Neuronal stem cell (in vitro differentiated cells): ENCODE data around the gene CHST3.

Experiments used
- DNase-seq: peaks from one replicate; pipeline ENCODE4 v3.0.0-alpha.2; 2013; ENCODE audit warnings: low spot score
- H2AFZ ChIP-seq: one replicate; pipeline ENCODE4 v1.6.1; 2013; ENCODE audit warnings: mild to moderate bottlenecking, low read length, inconsistent platforms
- H2AK5ac ChIP-seq: 2 replicates; pipeline ENCODE4 v1.6.1; 2013; ENCODE audit warnings: low read depth, mild to moderate bottlenecking, inconsistent platforms, low read length, moderate library complexity, mixed read lengths
- H2BK120ac ChIP-seq: 2 replicates; pipeline ENCODE4 v1.6.1; 2013; ENCODE audit warnings: low read depth, mild to moderate bottlenecking, inconsistent platforms, low read length, moderate library complexity, mixed read lengths
- H2BK12ac ChIP-seq: one replicate; pipeline ENCODE4 v1.6.1; 2013; ENCODE audit warnings: low read length, inconsistent platforms
- H2BK15ac ChIP-seq: 2 replicates; pipeline ENCODE4 v1.6.1; 2013; ENCODE audit warnings: mild to moderate bottlenecking, low read length, inconsistent platforms, mixed read lengths
- H2BK5ac ChIP-seq: one replicate; pipeline ENCODE4 v1.6.1; 2013; ENCODE audit warnings: inconsistent platforms, mild to moderate bottlenecking, low read length, moderate library complexity
- H3K14ac ChIP-seq: one replicate; pipeline ENCODE4 v1.6.1; 2013; ENCODE audit warnings: low read length, inconsistent platforms
- H3K18ac ChIP-seq: 2 replicates; pipeline ENCODE4 v1.6.1; 2013; ENCODE audit warnings: low read length, inconsistent platforms
- H3K23ac ChIP-seq: 2 replicates; pipeline ENCODE4 v1.6.1; 2013; ENCODE audit warnings: low read depth, mild to moderate bottlenecking, mixed read lengths, low read length, inconsistent platforms; ENCODE audit not compliant: poor library complexity
- H3K27ac ChIP-seq: replicated peaks from 3 replicates; pipeline ENCODE4 v1.5.1; 2013; ENCODE audit warnings: low read length, inconsistent platforms
- H3K27me3 ChIP-seq, 3 experiments: 2 replicates each; pipeline ENCODE4 v1.6.1; 2013; ENCODE audit warnings: low read length in 3 of 3, mild to moderate bottlenecking in 2 of 3, inconsistent platforms in 1 of 3, low read depth in 1 of 3, mixed read lengths in 1 of 3, moderate library complexity in 1 of 3; ENCODE audit not compliant: control insufficient read depth in 3 of 3, insufficient read depth in 3 of 3
- H3K36me3 ChIP-seq, 2 donors: replicated peaks in 1 of 2; 2 replicates each; pipeline ENCODE4 v1.6.1; 2013; ENCODE audit warnings: low read length in 2 of 2; ENCODE audit not compliant: control insufficient read depth in 2 of 2, insufficient read depth in 2 of 2
- H3K4ac ChIP-seq: 2 replicates; pipeline ENCODE4 v1.6.1; 2013; ENCODE audit warnings: inconsistent platforms, mild to moderate bottlenecking, low read length, moderate library complexity
- H3K4me1 ChIP-seq, 2 donors: 1 replicate in 1 of 2; 2 replicates in 1 of 2; pipeline ENCODE4 v1.6.1; 2013; ENCODE audit warnings: low read length in 2 of 2, low read depth in 1 of 2; ENCODE audit not compliant: control insufficient read depth in 2 of 2, insufficient read depth in 1 of 2
- H3K4me2 ChIP-seq: one replicate; pipeline ENCODE4 v1.6.1; 2013; ENCODE audit warnings: mild to moderate bottlenecking, low read length, inconsistent platforms; ENCODE audit not compliant: insufficient read depth, poor library complexity, severe bottlenecking
- H3K4me3 ChIP-seq, 2 donors: 2 replicates each; pipeline ENCODE4 v1.5.1; 2013; ENCODE audit warnings: low read length in 2 of 2, mild to moderate bottlenecking in 2 of 2, inconsistent platforms in 1 of 2, moderate library complexity in 1 of 2
- H3K79me1 ChIP-seq: one replicate; pipeline ENCODE4 v1.6.1; 2013; ENCODE audit warnings: low read depth, mild to moderate bottlenecking, inconsistent platforms, low read length, moderate library complexity
- H3K9ac ChIP-seq: one replicate; pipeline ENCODE4 v1.6.1; 2013; ENCODE audit warnings: mild to moderate bottlenecking, low read depth, low read length, inconsistent platforms; ENCODE audit not compliant: poor library complexity
- H3K9me3 ChIP-seq, 2 donors: replicated peaks in 1 of 2; 2 replicates each; pipeline versions ENCODE3 to v1.6.1; 2013; ENCODE audit warnings: low read length in 2 of 2, mild to moderate bottlenecking in 2 of 2, inconsistent platforms in 1 of 2, low read depth in 1 of 2, mixed read lengths in 1 of 2, moderate library complexity in 1 of 2; ENCODE audit not compliant: control insufficient read depth in 2 of 2, insufficient read depth in 1 of 2
- H4K8ac ChIP-seq: one replicate; pipeline ENCODE4 v1.6.1; 2013; ENCODE audit warnings: low read depth, mild to moderate bottlenecking, inconsistent platforms, low read length, moderate library complexity
- H4K91ac ChIP-seq: one replicate; pipeline ENCODE4 v1.6.1; 2013; ENCODE audit warnings: low read length, low read depth, mild to moderate bottlenecking, inconsistent platforms; ENCODE audit not compliant: poor library complexity
- WGBS, 2 donors: extraction: QIAGEN DNeasy Blood & Tissue Kit; methylation state at CpG; one replicate each; pipeline ENCODE4 v1.1.7; 2013; ENCODE audit warnings: missing lambda C conversion rate in 2 of 2, mixed read lengths in 1 of 2; ENCODE audit not compliant: insufficient read length in 2 of 2, insufficient replicate concordance in 1 of 2; ENCODE audit errors: extremely low coverage in 2 of 2; 5-methylcytosine and 5-hydroxymethylcytosine counted together

CHST3 gene

DNA sequence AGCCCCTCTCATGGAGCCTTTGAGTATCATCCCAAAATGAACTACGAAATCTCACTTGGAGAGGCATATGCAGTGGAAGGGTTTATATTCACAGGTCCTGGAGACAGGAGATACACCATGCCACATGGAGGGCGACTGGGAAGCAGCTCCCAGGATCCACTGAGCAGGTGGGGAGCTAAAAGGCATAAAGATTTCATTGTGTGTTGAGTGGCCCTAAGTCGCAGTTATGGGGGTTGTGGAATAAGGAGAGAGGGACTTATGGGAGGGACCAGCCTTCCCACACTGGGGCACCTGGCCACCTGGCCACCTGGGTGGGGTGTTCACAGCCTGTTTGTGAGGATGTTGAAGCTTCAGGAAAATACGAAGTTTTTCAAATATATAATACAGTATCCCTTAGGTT, 37.0 kb upstream of the CHST3 start:
- no peak for DNase-seq
- no peak overlapping the region for H2AFZ ChIP-seq
- no peak overlapping the region for H3K4me2 ChIP-seq
- no peak overlapping the region for H2BK15ac ChIP-seq
- no peak overlapping the region for H3K18ac ChIP-seq
- no CpG with 5 or more reads among the region's 4 CpGs for WGBS, 2 donors
- H3K79me1 ChIP-seq = no peaks in the 10 kb centered on the region
- no peak overlapping the region for H3K27ac ChIP-seq
- no peak overlapping the region for H3K4ac ChIP-seq
- H3K23ac ChIP-seq = no peak overlapping the region
- no peak overlapping the region for H2BK5ac ChIP-seq
- H2BK120ac ChIP-seq = no peak overlapping the region
- no peak overlapping the region for H4K8ac ChIP-seq
- no peak overlapping the region for H3K14ac ChIP-seq
- H3K4me3 ChIP-seq = no peak overlapping the region
- no peak overlapping the region for H4K91ac ChIP-seq
- H2AK5ac ChIP-seq = peak overlapping the region; percentile 61
- H3K9me3 ChIP-seq = peaks cover 0 to 2% of the 10 kb centered on the region in 2 donors
- H3K36me3 ChIP-seq = no peaks in the 10 kb centered on the region
- no peaks in the 10 kb centered on the region for H3K4me1 ChIP-seq
- H3K9ac ChIP-seq = no peak overlapping the region
- no peak overlapping the region for H2BK12ac ChIP-seq
- no peaks in the 10 kb centered on the region for H3K27me3 ChIP-seq

DNA sequence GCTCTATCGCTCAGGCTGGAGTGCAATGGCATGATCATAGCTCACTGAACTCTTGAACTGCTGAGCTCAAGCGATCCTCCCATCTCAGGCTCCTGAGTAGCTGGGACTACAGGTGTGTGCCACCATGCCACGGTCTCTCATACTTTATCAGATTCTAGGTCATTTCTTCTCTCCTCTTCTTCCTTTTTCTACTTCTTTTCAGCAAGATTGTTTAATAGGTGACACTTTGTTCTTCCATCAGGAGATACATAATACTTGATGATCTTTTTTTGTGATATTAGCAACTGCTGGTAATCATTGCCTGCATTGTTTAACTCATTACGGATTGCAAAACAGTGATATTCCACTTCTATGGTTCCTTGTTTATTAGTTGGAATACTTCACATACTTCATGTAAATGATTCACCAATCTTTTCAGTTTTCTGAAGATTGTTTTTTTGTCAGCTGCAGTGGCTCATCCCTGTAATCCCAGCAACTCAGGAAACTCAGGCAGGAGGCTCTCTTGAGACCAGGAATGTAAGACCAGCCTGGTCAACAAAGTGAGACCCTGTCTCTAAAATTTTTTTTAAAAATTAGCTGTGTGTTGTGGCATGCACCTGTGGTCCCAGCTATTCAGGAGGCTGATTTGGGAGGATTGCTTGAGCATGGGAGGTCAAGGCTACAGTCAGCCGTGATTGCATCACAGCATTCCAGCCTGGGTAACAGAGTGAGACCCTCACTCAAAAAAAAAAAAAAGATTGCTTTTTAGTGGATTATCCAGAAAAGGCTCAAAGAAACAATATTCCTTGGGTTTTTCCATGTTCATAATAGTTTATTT, 36.2 kb upstream of the CHST3 start:
- H2BK12ac ChIP-seq = no peak overlapping the region
- H3K27ac ChIP-seq = no peak overlapping the region
- no peak overlapping the region for H3K9ac ChIP-seq
- no peak overlapping the region for H4K91ac ChIP-seq
- no peak overlapping the region for H2BK15ac ChIP-seq
- no peak overlapping the region for H3K4me2 ChIP-seq
- H3K9me3 ChIP-seq = peaks cover 0 to 6% of the 10 kb centered on the region in 2 donors
- H2AK5ac ChIP-seq = no peak overlapping the region
- H3K23ac ChIP-seq = no peak overlapping the region
- H2BK5ac ChIP-seq = no peak overlapping the region
- H3K4me1 ChIP-seq = no peaks in the 10 kb centered on the region
- no peak overlapping the region for H3K4me3 ChIP-seq
- no peak overlapping the region for H2BK120ac ChIP-seq
- WGBS, 2 donors = no CpG with 5 or more reads among the region's 5 CpGs
- no peaks in the 10 kb centered on the region for H3K79me1 ChIP-seq
- H3K4ac ChIP-seq = no peak overlapping the region
- no peak overlapping the region for H3K18ac ChIP-seq
- H2AFZ ChIP-seq = no peak overlapping the region
- no peaks in the 10 kb centered on the region for H3K27me3 ChIP-seq
- H3K36me3 ChIP-seq = no peaks in the 10 kb centered on the region
- H4K8ac ChIP-seq = no peak overlapping the region
- DNase-seq = no peak
- no peak overlapping the region for H3K14ac ChIP-seq

GRCh38 chr10:71931295-71931694, 32.9 kb upstream of the CHST3 start:
- Histone ChIP-seq H3K4ac (no peak overlapping the region), H3K27ac (no peak overlapping the region), H3K4me3 (no peak overlapping the region), H3K36me3 (no peaks in the 10 kb centered on the region), H2AFZ (no peak overlapping the region), H2BK15ac (no peak overlapping the region), H2BK120ac (no peak overlapping the region), H4K8ac (no peak overlapping the region), H3K4me2 (no peak overlapping the region), H2AK5ac (no peak overlapping the region), H3K14ac (no peak overlapping the region), H3K79me1 (no peaks in the 10 kb centered on the region), H4K91ac (no peak overlapping the region), H2BK5ac (no peak overlapping the region), H3K9me3 (peaks cover 0 to 6% of the 10 kb centered on the region in 2 donors), H2BK12ac (no peak overlapping the region), H3K18ac (no peak overlapping the region), H3K23ac (no peak overlapping the region), H3K9ac (no peak overlapping the region), H3K27me3 (no peaks in the 10 kb centered on the region), H3K4me1 (no peaks in the 10 kb centered on the region)
- DNase-seq = no peak
- WGBS, 2 donors = no CpG with 5 or more reads among the region's 1 CpG

- H3K14ac ChIP-seq = no peak overlapping the region
- no peak overlapping the region for H2BK5ac ChIP-seq
- H3K27me3 ChIP-seq = no peaks in the 10 kb centered on the region
- peaks cover 0 to 1% of the 10 kb centered on the region in 2 donors for H3K4me1 ChIP-seq
- no peak overlapping the region for H3K23ac ChIP-seq
- no peak overlapping the region for H4K91ac ChIP-seq
- H3K4me2 ChIP-seq = no peak overlapping the region
- no peaks in the 10 kb centered on the region for H3K79me1 ChIP-seq
- H3K27ac ChIP-seq = no peak overlapping the region
- H2BK15ac ChIP-seq = no peak overlapping the region
- peaks cover 0 to 6% of the 10 kb centered on the region in 2 donors for H3K9me3 ChIP-seq
- no peaks in the 10 kb centered on the region for H3K36me3 ChIP-seq
- H3K9ac ChIP-seq = no peak overlapping the region
- H2AK5ac ChIP-seq = no peak overlapping the region
- H4K8ac ChIP-seq = no peak overlapping the region
- no peak overlapping the region for H2BK120ac ChIP-seq
- H3K18ac ChIP-seq = no peak overlapping the region
- no peak for DNase-seq
- no peak overlapping the region for H2AFZ ChIP-seq
- no peak overlapping the region for H3K4me3 ChIP-seq
- WGBS, 2 donors = no CpG with 5 or more reads among the region's 1 CpG
- no peak overlapping the region for H2BK12ac ChIP-seq
- no peak overlapping the region for H3K4ac ChIP-seq
Measured at GRCh38 chr10:71933651-71934050, 30.5 kb upstream of the CHST3 start.
